ENCODE results near the gene MYO7A.

GRCh38 chr11:77083566-77084245, 44.3 kb upstream of the MYO7A start:
- TF ChIP-seq CTCF (IDR thresholded peaks at IDR 0.05) (no peak), POLR2A (IDR thresholded peaks at IDR 0.05) (no peak)

All from body of pancreas (tissue), 4 donors.